ENCODE results near the gene PPP1R36. TPM values are rescaled to one million over a fixed set of nuclear protein-coding genes. Genes with fewer than 3 reads are reported as not detected.
A peak's percentile ranks its signal among the peaks of the same experiment; 100 is the strongest.
"Not testable (repeated sequence)": the region's sequence is repeated elsewhere in the genome, so short reads cannot be mapped to it uniquely, and the experiment has no call there.

PPP1R36 gene
- total RNA-seq, 4 donors from 2014 or later: 0.84 to 2.0 (median 1.3) TPM

DNA sequence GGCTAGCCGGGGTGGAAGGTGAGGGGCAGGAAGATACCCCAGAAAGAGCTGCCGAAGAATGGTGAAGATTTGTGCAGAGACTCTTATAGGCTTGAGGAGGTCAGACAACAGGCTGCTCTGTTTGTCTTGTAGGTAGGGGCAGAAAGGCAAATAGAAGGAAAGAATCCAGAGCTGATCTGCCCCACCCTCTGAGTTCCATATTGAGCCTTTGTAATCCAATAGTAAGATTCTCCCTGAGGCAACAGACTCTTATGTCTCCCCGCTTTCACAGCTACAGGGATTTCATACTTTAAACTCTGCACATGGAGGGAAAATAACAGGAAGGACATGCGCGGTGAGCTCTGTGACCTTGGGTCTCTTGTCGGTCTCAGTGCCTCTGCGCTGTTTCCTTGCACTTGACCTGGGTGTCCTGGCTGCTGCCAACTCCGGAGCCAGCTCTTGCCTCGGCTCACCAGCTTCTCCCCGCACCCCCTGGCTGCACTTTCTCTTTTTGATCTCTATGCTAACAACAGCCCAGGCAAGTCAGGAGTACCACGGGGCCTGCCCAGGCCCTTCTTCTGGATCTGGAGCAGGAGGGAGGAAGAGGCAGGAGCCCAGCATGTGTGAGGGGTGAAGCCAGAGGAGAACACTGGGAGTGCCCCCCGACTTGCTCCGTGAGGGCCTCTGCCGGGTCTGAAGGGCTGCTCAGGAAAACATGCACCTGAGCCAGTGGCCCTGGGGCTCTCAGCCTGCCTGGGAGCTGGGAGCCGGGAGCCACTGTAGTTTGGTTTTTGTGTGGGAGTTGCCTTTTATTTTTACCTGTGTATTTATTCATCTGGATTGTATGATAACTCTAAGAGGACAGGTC, 75.8 kb downstream of the PPP1R36 start:
- WGBS, 2 donors: 38 to 56% methylated on average over 15 of the region's 15 CpGs
- H3K4me3 ChIP-seq (ENCODE audit: low read depth, poor library complexity, severe bottlenecking): no peak overlapping the region
- intact Hi-C loops (cut with DNase I; ENCODE audit: low total_unique reads): no loop called here
- peak in 1 of 2 donors; percentile 79 for DNase-seq (ENCODE audit: low spot score in 2 of 2)
- TF ChIP-seq CTCF (IDR thresholded peaks at IDR 0.05): no peak
- TF ChIP-seq POLR2A (IDR thresholded peaks at IDR 0.05): no peak

GRCh38 chr14:64628940-64629408, 79.2 kb downstream of the PPP1R36 start:
- peak in 1 of 2 donors; percentile 79 for DNase-seq (ENCODE audit: low spot score in 2 of 2)
- intact Hi-C loops (cut with DNase I; ENCODE audit: low total_unique reads): no loop called here
- WGBS, 2 donors: 48 to 54% methylated on average over 7 of the region's 7 CpGs
- no peak overlapping the region for H3K4me3 ChIP-seq (ENCODE audit: low read depth, poor library complexity, severe bottlenecking)
- TF ChIP-seq POLR2A (IDR thresholded peaks at IDR 0.05) (no peak), CTCF (IDR thresholded peaks at IDR 0.05) (no peak)

GRCh38 chr14:64630778-64631177, 81.0 kb downstream of the PPP1R36 start:
- WGBS, 2 donors: 90 to 95% methylated on average over 1 of the region's 1 CpG
- no peak for DNase-seq (ENCODE audit: low spot score in 2 of 2)
- H3K4me3 ChIP-seq (ENCODE audit: low read depth, poor library complexity, severe bottlenecking): no peak overlapping the region
- intact Hi-C loops (cut with DNase I; ENCODE audit: low total_unique reads): no loop called here
- TF ChIP-seq POLR2A (IDR thresholded peaks at IDR 0.05): no peak

DNA sequence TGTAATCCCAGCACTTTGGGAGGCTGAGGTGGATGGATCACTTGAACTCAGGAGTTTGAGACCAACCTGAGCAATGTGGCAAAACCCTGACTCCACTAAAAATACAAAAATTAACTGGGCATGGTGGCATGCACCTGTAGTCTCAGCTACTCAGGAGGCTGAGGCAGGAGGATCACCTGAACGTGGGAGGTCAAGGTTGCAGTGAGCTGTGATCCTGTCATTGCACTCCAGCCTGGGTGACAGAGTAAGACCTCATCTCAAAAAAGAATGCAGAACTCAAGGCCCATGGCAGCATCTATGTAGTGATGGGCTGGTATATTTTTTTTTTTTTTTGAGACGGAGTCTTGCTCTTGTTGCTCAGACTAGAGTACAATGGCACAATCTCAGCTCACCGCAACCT, 81.5 kb downstream of the PPP1R36 start:
- intact Hi-C loops (cut with DNase I; ENCODE audit: low total_unique reads); H3K4me3 ChIP-seq (ENCODE audit: low read depth, poor library complexity, severe bottlenecking): not testable (repeated sequence)
- DNase-seq (ENCODE audit: low spot score in 2 of 2): peak in 1 of 2 donors; percentile 70
- WGBS, 2 donors: 96 to 100% methylated on average over 3 of the region's 3 CpGs

DNA sequence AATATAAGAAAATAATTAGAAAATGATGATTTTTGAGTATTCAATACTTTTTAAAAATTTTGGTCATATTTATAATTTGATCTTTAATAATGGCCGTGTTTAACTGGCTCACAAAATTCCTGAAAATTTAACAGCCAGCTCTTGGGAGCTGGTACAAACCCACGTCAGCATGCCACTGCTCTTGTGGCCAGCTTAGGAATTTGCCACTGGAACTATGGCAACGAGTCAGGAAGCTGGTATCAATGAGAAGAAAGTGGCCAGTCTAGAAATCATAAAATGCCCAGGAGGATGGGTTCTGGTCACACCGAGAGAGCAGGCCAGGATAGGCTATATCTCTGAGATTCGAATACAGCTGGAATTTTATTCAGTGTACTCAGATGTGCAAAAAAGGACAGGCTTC, 82.3 kb downstream of the PPP1R36 start:
- TF ChIP-seq CTCF (IDR thresholded peaks at IDR 0.05): no peak
- TF ChIP-seq POLR2A (IDR thresholded peaks at IDR 0.05): no peak
- intact Hi-C loops (cut with DNase I; ENCODE audit: low total_unique reads): no loop called here
- DNase-seq (ENCODE audit: low spot score in 2 of 2): peak in 1 of 2 donors; percentile 26
- WGBS, 2 donors: 73 to 81% methylated on average over 5 of the region's 5 CpGs
- H3K4me3 ChIP-seq (ENCODE audit: low read depth, poor library complexity, severe bottlenecking): no peak overlapping the region

GRCh38 chr14:64634558-64634957, 84.8 kb downstream of the PPP1R36 start:
- 84% methylated on average over 2 of the region's 2 CpGs for WGBS, 2 donors
- no peak overlapping the region for H3K4me3 ChIP-seq (ENCODE audit: low read depth, poor library complexity, severe bottlenecking)
- DNase-seq (ENCODE audit: low spot score in 2 of 2): no peak
- intact Hi-C loops (cut with DNase I; ENCODE audit: low total_unique reads): no loop called here
- TF ChIP-seq POLR2A (IDR thresholded peaks at IDR 0.05): no peak
- no peak for TF ChIP-seq CTCF (IDR thresholded peaks at IDR 0.05)

All from lower leg skin (tissue), 4 donors.